ENCODE data around the gene KIF13A.
"Not testable (repeated sequence)": the region's sequence is repeated elsewhere in the genome, so short reads cannot be mapped to it uniquely, and the experiment has no call there.

- not testable (repeated sequence) for TF ChIP-seq POLR2AphosphoS5 (IDR thresholded peaks at IDR 0.05; ENCODE audit: insufficient read depth, low read depth, low read length); JUN (IDR thresholded peaks at IDR 0.05; ENCODE audit: borderline replicate concordance, insufficient read depth, insufficient read length, low read depth)
Measured at GRCh38 chr6:17889777-17890176, 97.7 kb downstream of the KIF13A start.

Data from endothelial cell of umbilical vein (primary cell).